DMS153 treated with DMSO at 0.1 percent for 48 hours (cell line): ENCODE data around the gene KRT10.
A peak's percentile ranks its signal among the peaks of the same experiment; 100 is the strongest.
"Not testable (repeated sequence)": the region's sequence is repeated elsewhere in the genome, so short reads cannot be mapped to it uniquely, and the experiment has no call there.

Source experiments
- DNase-seq: peaks from one replicate; lab custom pipeline; 2025; ENCODE audit not compliant: unreplicated experiment; lab: John Stamatoyannopoulos, UW

Gene KRT10

DNA sequence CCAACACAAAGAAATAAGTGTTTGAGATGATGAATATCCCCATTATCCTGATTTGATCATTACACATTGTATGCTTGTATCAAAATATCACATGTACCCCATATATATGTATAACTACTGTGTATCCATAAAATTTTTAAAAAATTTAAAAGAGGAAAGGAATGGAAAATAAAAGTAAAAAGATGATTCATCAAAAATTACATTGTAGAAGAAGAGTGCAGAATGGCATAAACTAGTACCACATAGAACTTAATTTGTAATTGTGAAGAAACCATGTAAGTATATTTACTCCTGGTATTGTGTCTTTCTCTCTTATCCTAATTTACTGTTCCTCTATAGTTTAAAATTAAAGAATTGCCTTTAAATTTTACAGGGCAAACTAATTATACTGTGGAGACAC lies 11.5 kb upstream of the KRT10 start:
- no peak for DNase-seq

DNA sequence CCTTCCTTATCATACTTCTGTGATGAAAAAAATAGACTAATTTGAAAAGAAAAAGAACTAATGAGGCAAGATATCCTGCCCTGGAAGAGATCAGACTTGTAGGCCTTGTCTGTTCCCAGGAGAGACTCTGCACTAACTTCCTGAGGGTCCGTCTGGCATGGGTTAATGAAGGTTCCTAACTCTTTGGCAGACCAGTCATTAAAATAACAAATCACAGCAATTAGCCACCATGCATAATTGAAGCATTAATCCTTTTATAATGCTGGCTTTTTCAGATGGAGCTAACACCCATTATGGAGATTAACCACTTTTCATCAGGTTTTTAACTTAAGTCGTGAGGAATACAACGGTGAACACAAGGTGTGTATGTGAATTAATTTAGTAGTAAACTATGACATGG lies 10.4 kb upstream of the KRT10 start:
- no peak for DNase-seq

DNA sequence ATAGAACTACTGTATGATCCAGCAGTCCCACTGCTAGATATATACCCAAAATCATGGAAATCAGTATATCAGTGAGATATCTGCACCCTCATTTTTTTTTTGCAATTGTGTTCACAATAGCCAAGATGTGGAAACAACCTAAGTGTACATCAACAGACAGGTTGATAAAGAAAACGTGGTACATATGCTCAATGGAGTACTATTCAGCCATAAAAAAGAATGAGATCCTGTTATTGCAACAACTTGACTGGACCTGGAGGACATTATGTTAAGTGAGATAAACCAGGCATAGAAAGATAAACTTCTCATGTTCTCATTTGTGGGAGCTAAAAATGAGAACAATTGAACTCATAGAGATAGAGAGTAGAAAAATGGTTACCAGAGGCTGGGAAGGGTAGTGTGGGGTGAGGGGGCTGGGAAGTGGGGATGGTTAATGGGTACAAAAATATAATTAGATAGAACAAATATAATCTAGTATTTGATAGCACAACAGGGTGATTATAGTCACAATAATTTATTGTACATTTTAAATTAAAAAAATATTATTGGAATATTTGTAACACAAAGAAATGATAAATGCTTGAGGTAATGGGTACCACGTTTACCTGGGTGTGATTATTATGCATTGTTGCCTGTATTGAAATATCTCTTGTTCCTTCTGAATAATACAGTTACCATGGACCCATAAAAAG lies 7.8 kb upstream of the KRT10 start:
- no peak for DNase-seq

DNA sequence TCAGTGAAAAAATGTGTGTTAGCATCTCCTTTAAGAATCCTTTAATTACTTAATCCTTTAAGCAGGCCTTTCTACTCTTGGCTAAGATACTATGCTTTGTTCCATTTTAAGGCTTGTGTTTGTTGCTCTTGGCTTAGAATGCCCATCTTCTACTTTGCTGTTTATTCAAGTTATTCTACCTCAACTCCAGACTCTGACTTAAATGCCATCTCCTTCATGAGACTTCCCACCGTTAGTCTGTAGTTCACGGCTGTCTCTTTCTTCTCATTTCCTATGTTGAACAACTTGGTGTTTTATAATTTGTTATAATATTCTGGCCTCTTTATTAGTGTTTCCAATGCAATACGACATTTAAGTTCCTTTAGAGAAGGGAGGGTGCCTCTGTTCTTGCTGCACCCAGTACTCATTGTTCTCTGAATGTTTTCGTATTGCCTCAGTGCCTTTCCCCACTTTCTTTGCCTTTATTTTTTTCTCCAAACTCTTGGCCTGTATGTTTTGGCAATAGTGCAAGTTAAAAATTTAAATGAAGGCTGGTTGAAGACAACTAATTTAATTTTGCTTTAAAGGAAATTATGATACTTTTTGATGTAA lies 6.1 kb upstream of the KRT10 start:
- DNase-seq = no peak

DNA sequence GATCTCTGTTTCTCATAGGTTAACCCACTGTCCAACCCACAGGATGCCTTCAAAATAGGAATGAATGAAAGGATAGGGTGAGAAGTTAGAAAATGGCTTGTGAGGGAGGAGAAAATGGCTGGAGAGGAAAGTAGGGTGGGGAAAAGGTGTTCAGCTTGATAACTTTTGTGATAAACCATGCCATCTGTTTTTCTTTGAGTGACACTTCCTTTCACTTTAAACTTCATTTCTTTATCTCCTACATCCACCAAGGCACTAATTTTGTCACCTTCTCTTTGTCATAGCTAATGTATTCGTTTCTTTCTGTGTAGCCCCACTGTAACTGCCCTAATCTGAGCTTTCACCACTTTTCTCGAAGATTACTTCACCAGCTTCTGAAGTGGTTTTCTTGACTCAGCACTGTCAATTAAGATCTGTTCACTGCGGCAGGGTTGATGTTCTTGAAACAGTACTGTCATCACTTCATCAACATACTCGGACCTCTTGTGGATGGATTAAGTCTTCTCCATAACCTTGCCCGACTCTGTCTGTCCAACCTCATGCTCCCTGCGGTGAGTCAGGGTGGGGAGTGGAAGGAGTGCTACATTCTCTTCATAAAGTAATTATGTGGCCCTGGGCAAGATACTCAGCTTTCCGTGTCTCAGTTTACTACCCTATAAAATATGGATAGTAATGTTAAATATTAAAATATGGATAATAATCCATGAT lies 5.5 kb upstream of the KRT10 start:
- no peak for DNase-seq

DNA sequence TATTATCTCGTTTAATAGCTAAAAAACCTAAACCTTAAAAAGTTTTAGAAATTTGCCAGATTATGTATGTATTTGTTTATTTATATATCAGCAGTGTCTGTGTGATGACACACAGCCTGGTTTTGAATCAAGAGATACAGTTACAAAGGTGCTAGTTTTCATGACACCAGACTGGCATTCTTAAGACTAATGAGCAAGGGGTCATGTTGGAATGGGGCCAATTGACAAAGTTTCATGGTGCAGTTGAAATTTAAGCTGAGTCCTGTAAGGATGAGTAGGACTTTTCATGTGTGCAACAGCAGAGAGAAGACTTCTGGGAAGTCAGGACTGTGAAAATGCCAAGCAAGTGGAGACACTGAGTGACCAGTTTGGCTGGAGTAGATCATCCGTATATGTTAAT lies 3.2 kb upstream of the KRT10 start:
- no peak for DNase-seq

DNA sequence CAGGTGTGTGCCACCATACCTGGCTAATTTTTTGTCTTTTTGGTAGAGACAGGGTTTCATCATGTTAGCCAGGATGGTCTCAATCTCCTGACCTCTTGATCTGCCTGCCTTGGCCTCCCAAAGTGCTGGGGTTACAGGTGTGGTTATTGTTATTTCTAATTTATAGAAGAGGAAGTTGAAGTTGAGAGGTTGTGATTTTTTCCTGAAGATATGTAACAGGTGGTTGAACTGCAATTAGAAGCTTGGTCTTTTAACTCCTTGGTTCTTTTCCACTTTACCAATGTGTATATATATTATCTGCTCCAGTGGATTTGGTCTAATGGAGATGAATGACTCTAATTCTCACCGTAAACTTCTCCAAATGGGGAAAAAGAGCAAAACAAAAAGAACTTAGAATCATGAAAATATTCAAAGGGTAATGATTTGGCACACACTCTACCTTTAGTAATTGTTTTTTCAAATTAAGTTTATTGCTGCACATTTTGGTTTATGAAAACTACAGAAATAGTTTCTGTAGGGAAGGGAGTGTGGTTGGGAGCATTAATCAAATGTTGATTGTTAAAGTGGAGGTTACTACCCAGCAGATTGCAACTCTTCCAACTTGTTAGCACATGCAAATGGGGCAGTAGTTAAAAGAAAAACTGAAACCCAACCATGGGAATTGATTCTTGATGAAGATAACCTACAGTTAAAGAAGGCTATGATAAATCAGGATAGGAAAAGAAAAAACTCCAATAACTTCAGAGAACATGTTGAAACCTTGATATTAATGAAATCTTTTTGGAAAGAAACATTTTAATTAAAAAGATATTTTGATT lies 1.8 kb upstream of the KRT10 start:
- DNase-seq = no peak

DNA sequence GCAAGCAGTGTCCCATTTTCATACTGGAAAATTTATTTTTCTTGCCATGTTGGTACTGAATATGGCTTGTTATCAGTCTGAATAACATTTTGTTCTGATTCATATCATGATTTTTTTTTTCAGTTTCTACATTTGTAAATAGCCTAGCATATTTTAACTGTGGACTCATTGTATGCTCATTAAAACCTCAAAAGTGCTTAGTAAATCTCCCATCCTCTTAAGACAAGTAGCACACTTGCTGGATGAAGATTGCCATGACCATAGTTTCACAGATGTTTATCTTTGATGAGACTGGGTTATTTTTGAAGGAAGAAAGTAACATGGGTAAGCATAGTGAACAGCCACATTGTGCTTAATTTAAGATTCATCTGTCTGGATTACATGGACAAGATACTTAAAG lies 878 bp downstream of the KRT10 start:
- no peak for DNase-seq

DNA sequence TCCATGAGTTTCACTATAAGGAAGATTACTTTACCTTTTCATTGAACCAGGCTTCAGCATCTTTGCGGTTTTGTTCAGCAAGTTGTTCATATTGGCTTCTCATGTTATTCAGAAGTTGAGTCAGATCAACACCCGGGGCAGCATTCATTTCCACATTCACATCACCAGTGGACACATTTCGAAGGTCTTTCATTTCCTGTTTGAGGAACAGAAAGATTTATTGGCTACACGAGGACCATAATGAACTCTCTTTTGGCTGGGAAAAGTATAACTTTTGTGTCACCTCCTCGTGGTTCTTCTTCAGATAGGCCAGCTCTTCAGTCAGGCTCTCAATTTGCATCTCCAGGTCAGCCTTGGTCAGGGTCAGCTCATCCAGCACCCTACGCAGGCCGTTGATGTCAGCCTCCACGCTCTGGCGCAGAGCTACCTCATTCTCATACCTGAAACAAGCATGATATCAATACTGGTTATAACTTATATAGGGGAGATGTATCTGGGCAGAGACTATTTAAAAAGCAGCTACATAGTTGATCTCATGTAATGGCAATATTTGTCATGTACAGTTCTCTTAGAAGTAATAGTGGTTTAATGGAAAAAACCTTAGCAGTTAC lies 2.1 kb downstream of the KRT10 start:
- no peak for DNase-seq

DNA sequence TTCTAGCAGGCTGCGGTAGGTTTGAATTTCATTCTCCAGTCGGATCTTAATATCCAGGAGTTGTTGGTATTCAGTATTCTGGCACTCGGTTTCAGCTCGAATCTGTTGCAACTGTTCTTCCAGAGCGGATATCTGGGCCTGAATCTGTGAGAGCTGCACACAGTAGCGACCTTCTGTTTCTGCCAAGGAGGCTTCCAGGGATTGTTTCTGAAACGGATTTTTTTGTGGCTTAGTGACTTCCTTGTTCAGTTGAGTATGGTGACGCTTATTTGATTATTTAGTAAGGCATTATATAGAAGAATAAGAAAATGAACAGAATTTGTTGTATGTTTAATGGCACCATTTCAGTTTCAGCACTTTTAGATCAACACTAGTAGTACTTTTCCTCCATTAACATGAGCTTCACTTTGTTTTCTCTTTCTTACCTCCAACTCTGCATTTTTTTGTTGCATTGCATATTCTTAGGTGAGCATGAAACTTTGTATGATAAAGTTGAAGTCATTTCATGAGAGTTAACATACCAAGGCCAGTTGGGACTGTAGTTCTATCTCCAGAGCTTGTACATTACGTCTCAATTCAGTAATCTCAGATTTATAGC lies 2.8 kb downstream of the KRT10 start:
- DNase-seq = no peak

DNA sequence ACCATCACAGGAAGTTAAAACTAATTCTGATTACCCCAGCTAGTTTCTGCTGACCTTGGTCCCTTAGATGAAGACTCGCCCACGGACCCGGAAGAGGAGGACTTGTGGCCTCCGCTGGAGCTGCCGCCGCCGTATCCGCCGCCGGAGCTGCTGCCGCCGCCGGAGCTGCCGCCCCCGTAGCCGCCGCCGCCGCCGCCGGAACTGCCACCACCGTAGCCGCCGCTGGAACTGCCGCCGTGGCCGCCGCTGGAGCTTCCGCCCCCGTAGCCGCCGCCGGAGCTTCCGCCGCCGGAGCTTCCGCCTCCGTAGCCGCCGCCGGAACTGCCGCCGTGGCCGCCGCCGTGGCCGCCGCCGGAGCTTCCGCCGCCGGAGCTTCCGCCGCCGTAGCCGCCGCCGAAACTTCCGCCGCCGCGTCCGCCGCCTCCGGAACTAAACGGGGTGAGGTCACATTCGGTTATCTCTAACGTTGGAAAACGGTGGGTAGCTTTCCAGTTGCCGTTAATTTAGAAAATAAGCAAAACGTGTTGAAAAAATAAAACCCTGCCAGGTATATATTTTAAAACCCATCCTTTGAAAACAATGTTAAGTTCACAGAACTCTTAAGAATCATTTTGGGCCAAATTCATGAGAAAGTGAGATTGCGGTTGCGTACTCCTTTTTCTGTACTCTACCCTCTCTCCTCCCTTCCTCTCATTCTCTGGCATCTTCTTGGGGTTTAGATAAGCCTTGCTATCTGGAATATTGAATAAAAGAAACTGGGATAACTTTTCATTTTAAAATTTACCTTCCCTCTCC lies 3.5 kb downstream of the KRT10 start:
- peak; percentile 61 for DNase-seq

DNA sequence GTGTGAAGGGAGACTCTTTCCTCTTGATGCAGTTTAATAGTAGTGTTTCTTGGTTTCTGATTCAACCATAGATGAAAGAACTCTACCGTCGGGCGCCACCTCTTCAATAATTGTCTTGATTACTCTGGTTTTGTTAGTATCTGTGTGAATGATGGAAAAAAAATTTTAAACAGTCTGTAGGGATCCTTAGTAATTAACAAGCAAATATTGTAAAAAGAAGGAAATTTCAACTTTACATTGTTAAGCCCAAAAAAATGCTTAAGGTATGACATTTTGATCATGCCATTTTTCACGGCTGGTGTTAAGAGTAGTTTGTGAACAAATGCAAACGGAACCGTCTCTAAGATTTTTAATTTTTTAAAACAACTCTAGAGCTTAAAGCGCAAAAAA lies 4.1 kb downstream of the KRT10 start:
- DNase-seq = no peak

DNA sequence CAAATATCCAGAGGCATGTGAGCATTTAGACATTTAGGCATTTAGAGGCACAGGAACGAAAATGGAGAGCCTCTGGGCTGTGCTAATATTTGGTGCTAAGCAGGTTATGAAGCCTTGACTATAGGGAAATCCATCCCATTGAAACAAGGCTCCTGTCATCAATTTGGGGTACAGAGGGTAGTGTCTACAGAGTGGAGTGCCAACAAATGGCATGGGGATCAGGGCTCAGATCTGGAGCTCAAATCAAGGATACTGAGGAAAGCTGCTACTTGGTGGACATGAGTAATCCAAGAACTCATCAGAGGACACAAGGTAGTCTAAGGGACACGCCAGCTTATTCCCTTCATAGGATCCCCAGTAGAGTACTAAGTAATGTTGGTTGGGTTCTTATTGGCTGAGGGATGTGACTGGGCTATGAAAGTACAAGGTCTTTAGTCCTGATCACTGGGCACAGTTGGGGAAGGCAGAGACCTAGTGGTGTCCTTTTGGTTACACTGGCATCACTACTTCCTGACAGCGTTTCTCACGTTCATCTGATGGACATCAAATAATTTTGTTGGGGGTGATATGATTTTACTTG lies 5.2 kb downstream of the KRT10 start:
- DNase-seq = no peak

DNA sequence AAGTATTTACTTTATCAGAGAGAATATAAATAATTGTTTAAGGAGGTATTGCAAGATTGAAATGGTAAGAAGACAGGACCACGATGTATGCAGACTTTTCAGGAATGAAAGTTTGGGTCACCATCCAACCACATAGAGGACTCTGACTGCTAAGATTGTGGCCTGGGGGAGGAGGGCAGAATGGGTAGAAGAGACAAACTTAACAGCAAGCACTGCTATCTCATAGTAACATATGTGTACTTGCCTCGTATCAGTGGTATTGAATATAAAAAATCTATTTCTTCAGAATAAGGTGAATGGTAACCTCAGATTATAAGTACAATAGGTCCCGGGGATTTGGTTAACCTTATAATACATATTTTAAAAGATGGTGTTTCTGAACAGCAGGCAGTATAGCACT lies 5.8 kb downstream of the KRT10 start:
- no peak for DNase-seq

DNA sequence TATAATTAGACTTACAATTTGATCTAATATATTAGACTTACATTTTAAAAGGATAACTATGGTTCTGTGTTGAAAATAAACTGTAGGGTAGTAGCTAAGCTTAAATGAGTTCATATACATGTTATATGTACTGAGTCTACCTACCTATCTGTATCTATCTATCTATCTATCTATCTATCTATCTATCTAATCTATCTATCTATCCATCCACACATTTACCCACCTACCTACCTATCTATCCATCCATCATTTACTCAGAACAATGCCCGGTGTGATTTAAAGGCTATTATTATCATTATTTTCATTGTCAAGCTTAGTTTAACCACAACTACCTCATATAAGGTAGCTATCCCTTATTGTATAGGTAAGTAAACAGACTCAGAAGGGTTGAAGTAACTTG lies 7.0 kb downstream of the KRT10 start:
- no peak for DNase-seq

DNA sequence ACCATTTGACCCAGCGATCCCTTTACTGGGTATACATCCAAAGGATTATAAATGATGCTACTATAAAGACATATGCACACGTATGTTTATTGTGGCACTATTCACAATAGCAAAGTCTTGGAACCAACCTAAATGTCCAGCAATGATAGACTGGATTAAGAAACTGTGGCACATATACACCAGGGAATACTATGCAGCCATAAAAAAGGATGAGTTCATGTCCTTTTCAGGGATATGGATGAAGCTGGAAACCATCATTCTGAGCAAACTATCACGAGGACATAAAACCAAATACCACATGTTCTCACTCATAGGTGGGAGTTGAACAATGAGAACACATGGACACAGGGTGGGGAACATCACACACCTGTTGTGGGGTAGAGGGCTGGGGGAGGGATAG lies 7.8 kb downstream of the KRT10 start:
- not testable (repeated sequence) for DNase-seq

DNA sequence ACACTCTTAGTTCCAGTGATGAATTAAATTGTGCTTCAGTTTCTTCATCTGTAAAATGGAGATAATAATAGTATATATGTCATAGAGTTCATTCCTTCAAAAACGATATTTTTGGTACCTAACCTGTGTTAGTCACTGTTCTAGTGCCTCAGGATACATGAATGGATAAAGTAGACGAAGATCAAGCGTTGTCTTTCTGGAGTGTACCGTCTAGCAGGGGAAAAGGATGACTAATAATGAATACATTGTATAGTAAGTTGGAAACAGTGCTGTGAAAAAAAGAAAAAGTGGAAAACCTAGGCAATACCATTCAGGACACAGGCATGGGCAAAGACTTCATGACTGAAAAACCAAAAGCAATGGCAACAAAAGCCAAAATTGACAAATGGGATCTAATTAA lies 8.6 kb downstream of the KRT10 start:
- no peak for DNase-seq

DNA sequence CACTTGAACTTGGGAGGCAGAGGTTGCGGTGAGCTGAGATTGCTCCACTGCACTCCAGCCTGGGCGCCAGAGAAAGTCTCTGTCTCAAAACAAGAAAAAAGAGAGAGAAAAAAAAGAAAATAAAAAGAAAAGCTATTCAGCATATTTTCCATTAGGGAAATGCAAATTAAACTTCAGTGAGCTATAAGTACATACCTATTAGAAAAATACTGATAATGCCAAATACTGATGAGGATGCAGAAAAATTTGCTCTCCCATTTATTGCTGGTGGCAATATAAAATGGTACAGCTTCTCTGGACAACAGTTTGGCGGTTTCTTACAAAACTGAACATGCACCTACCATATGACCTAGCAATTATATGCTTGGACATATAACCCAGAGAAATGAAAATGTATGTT lies 9.8 kb downstream of the KRT10 start:
- no peak for DNase-seq

DNA sequence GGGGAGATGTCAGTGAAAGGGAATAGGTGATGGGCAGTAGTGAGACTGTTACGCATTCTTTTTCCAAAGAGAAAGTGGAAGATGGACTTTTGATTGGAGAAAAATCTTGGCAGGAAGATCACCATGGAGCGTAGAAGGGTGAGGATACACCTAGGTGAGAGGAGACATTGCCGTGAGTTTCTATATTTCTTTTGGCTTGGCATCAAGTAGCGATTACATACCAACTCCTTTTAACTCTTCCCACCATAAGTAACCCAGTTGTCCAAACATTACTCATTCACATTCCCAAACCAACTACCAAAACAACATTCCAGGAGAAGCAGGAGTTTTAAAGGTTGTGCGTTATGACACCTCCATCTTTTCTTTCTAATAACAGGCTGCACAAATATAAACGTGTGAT lies 11.9 kb downstream of the KRT10 start:
- no peak for DNase-seq
